ENCODE results near the gene TUFT1.

GRCh38 chr1:151501474-151501873 lies 38.6 kb upstream of the TUFT1 start:
- no peak for TF ChIP-seq CTCF (IDR thresholded peaks at IDR 0.05)
- TF ChIP-seq EP300 (IDR thresholded peaks at IDR 0.05), result no peak
- no peak for TF ChIP-seq POLR2A (IDR thresholded peaks at IDR 0.05)

Measured in tibial nerve (tissue), 4 donors.